Stimulated activated CD8-positive, alpha-beta memory T cell treated with anti-CD3 and anti-CD28 coated beads, Interleukin-15, amount 100 ng/mL, for 1 hour (primary cell): ENCODE data around the gene FNIP1.
"Not testable (repeated sequence)": the region's sequence is repeated elsewhere in the genome, so short reads cannot be mapped to it uniquely, and the experiment has no call there.

Experiments
- DNase-seq: peaks from one replicate; pipeline ENCODE4 v3.0.0-alpha.2; 2020; ENCODE audit warnings: low read depth

Gene FNIP1

DNA sequence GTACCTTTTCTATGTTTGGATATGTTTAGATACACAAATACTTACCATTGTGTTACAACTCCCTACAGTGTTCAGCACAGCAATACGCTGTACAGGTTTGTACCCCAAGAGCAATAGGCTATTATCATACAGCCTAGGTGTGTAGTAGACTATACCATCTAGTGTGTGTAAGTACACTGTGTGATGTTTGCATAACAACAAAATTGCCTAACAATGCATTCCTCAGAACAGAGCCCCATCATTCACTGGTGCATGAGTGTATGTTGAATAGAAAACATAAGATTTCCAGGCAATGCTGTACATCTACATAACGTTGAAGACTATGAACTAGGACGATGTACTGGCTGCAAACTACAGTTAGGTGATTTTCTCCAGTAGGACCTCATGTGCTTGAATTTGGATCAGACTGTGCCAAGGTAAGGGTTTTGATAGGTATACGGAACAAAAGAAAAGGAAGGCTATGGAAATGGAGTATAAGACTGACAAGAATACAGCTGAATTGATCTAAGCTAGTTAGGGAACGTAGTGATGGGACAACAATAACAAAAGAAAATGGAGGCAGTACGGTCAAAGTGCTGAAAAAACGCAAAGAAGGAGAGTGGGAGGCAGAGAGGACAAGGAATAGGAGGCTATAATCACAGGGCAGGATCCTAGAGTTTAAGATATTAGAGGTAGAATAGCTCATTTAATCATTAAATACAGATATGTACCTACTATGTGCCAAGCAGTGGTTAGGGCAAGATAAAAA lies 46.9 kb downstream of the FNIP1 start:
- DNase-seq = no peak

GRCh38 chr5:131749138-131749537 lies 47.7 kb downstream of the FNIP1 start:
- no peak for DNase-seq

- no peak for DNase-seq
Measured at GRCh38 chr5:131747180-131748105, 49.4 kb downstream of the FNIP1 start.

DNA sequence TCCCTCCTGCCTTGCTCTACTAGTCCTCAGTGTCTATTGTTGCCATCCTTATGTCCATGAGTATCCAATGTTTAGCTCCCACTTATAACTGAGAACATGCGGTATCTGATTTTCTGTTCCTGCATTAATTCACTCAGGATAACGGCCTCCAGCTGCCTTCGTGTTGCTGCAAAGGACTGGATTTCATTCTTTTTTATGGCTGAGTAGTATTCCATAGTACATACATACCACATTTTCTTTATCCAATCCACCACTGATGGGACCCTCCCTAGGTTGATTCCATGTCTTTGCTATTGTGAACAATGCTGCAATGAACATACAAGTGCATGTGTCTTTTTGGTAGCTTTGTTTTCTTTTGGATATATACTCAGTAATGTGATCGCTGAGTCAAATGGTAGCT lies 50.4 kb downstream of the FNIP1 start:
- no peak for DNase-seq

DNA sequence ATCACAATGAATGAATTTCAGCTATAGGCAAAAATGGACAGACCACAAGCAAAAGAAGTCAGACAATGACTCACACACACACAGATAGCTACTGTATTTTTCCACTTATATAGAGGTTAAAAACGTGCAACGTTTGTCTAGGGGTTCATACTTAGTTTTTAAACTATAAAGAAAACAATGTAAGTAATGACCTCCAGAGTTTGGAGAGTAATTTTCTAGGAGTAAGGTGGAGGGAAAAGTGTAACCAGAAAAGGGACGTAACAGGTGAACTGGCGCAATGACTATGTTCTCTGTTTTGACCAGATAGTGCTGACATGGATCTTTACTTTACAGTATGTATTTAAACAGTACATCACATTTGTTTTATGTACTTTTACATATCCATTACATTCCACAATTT lies 51.1 kb downstream of the FNIP1 start:
- DNase-seq = no peak

- no peak for DNase-seq
Measured at GRCh38 chr5:131745155-131745554, 51.7 kb downstream of the FNIP1 start.

DNA sequence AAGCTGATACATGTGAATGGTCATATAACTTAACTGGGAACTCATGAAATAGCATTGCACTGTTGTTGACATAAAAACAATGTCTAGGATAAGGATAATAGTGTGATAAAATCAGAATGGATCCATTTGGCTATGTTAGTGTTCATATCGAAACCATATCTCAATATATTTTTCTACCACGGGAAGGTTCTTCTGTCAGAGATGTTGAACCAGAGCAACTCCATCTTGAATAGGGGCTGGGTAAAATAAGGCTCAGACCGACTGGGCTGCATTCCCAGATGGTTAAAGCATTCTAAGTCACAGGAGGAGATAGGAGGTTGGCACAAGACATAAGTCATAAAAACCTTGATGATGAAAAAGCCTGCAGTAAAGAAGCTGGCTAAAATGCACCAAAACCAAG lies 56.3 kb downstream of the FNIP1 start:
- DNase-seq = no peak

DNA sequence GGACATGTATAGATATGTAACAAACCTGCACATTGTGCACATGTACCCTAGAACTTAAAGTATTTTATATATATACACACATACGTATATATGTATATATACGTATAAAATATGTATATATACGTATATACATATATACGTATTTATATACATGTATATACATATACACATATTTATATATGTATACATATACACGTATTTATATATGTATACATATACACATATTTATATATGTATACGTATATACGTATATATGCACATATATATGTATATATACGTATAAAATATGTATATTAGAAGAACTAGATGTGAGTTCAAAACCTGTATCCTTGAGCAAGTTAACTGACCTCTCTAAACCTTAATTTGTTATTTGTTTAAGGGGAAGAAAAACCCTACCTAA lies 61.4 kb downstream of the FNIP1 start:
- no peak for DNase-seq

- not testable (repeated sequence) for DNase-seq
Measured at GRCh38 chr5:131734939-131735338, 61.9 kb downstream of the FNIP1 start.

DNA sequence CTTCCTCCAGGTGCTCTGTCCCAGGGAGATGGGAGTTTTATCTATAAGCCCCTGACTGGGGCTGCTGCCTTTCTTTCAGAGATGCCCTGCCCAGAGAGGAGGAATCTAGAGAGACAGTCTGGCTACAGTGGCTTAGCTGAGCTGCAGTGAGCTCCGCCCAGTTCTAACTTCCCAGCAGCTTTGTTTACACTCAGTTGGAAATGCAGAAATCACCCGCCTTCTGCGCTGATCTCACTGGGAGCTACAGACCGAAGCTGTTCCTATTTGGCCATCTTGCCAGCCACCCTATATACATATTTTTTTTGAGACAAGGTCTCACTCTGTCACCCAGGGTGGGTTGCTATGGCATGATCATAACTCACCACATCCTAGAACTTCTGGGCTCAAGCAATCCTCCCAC lies 67.5 kb downstream of the FNIP1 start:
- not testable (repeated sequence) for DNase-seq

- not testable (repeated sequence) for DNase-seq
Measured at GRCh38 chr5:131724089-131724488, 72.7 kb downstream of the FNIP1 start.

- DNase-seq = no peak
Measured at GRCh38 chr5:131720714-131721113, 76.1 kb downstream of the FNIP1 start.

- no peak for DNase-seq
Measured at GRCh38 chr5:131719564-131719963, 77.3 kb downstream of the FNIP1 start.

GRCh38 chr5:131718487-131719014 lies 78.3 kb downstream of the FNIP1 start:
- DNase-seq = no peak

- not testable (repeated sequence) for DNase-seq
Measured at GRCh38 chr5:131717164-131717563, 79.7 kb downstream of the FNIP1 start.

DNA sequence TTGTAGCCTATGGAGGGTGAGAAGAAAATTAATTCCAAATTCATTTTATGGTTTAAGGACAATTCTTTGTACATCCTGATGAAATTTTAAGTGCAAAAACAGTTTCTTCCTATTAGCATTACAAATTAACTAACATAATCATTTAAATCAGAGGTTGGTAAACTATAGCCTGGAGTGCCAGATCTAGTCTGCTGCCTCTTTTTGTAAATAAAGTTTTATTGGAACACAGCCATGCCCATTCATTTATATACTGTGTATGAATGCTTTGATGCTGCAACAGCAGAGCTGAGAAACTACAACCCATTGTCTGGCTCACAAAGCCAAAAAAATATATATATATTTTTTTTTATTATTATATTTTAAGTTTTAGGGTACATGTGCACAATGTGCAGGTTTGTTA lies 80.2 kb downstream of the FNIP1 start:
- no peak for DNase-seq

- DNase-seq = no peak
Measured at GRCh38 chr5:131710391-131710790, 86.4 kb downstream of the FNIP1 start.

DNA sequence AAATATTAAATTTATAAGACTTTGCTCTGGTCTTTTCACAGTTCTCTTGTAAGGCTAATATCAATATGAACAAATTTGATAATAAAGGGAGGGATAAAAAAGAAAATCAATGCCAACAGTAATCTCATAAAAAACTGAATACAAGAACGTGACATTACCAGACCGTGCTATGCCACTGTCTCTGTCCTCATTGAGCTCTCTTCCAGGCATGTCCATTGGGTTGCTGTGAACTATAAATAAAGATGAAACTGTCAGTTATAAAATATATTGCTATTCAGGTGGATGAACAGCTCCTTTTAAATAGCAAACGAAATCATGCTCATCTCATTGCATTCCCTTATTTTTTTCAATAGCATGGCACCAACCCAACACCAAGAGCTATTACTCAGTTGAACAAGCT lies 87.8 kb downstream of the FNIP1 start:
- DNase-seq = no peak

GRCh38 chr5:131706281-131706680 lies 90.5 kb downstream of the FNIP1 start:
- no peak for DNase-seq

DNA sequence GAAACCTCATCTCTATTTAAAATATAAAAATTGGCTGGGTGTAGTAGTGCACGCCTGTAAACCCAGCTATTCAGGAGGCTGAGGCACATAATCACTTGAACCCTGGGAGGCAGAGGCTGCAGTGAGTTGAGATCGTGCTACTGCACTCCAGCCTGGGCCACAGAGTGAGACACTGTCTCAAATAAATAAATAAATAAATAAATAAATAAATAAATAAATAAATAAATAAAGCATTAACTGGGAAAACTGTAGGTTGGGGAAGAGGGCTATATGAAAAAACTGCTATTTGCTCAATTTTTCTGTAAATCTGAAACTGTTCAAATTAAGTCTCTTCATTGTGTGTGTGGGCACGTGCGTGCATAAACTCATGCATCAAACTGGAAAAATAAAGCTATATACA lies 101.9 kb downstream of the FNIP1 start:
- no peak for DNase-seq

DNA sequence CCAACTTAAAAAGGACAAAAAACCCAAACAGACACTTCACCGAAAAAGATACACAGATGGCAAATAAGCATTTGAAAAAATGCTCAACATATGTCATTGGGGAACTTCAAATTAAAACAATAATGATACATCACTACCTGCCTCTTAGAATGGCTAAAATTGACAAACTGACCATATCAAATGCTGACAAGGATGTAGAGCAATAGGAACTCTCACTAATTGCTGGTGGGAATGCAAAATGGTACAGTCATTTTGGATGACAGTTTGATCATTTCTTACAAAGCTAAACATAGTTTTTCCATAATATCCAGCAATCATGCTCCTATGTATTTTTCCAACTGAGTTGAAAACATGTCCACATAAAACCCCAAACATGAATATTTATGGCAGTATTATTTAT lies 102.9 kb downstream of the FNIP1 start:
- no peak for DNase-seq

DNA sequence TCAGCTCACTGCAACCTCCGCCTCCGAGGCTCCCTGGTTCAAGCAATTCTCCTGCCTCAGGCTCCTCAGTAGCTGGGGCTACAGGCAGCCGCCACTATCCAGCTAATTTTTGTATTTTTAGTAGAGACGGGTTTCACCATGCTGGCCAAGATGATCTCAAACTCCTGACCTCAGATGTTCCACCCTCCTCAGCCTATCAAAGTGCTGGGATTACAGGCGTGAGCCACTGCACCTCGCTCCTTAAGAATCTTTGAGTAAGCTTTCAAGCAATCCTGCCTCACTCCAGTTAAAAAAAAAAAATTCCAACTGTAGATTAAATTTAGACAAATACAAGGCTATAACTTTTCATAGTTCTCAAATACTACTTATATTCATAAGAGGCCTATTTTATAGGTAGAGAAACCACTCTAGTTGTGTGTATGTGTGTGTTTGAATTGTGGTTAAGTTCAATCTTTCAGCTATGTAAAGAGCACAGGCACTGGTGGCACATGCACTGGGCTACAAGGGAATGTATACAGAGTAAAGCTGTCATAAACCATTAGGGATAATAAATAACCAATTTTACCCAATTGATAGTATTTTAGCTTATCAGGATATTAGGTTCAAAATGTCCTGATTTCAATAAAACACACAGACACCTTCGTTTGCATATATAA lies 111.2 kb downstream of the FNIP1 start:
- DNase-seq = no peak

DNA sequence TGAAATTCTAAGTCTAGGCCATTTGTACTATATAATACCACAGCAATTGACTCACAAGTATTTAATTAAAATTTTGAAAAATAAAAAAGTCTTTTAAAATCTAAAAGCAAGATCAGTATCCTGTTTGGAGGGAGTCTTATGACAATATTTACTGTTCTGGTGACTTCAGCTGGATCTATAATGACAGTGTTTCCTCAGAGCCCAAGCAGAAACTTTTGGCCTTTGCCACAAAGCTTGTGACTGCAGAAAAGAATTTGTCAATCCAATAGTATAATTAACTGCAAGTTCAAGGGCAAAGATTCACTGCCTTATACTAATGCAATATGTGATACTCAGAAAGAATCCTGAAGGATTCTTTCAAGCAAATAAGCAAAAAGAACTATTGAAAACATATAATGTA lies 112.2 kb downstream of the FNIP1 start:
- no peak for DNase-seq
